IMR-90 (cell line): ENCODE data around the gene CTAG2. TPM values are rescaled to one million over a fixed set of nuclear protein-coding genes. Genes with fewer than 3 reads are reported as not detected.

Experiments used
- ATAC-seq: fragments of 200-7000 bp; cut with Tn5 transposase; 2 replicates; pipeline ENCODE4 v1.9.1; 2020; ENCODE audit warnings: low read depth, mild to moderate bottlenecking, moderate library complexity
- BruUV-seq: library from RNA; stranded (reverse); fragments of 400-500 nt; replicated peaks from 2 replicates; lab custom pipeline; 2021; lab: Mats Ljungman, UMichigan
- CTCF ChIA-PET: fragments of 300-600 bp; formaldehyde crosslinking; extraction: SDS; loops from one replicate; lab custom pipeline; 2021; ENCODE audit warnings: antibody characterized with exemption; lab: Yijun Ruan, JAX
- POLR2A ChIA-PET: fragments of 300-600 bp; sonication (Branson Sonifier 250); formaldehyde crosslinking; loops from one replicate; lab custom pipeline; 2022; ENCODE audit warnings: antibody characterized with exemption; ENCODE audit not compliant: unreplicated experiment; lab: Charles Lee
- DNase-seq: peaks from one replicate; pipeline ENCODE4 v3.0.0; 2013
- H2AFZ ChIP-seq: replicated peaks from 2 replicates; pipeline ENCODE3; 2013; ENCODE audit warnings: low read length, mild to moderate bottlenecking; ENCODE audit not compliant: poor library complexity
- H2AK5ac ChIP-seq: 2 replicates; pipeline ENCODE4 v1.6.1; 2013; ENCODE audit warnings: low read depth, low read length, inconsistent platforms
- H2AK9ac ChIP-seq: replicated peaks from 2 replicates; pipeline ENCODE3; 2013; ENCODE audit warnings: mild to moderate bottlenecking, low read depth, low read length, moderate library complexity; ENCODE audit not compliant: poor library complexity
- H2BK120ac ChIP-seq: 2 replicates; pipeline ENCODE4 v1.6.1; 2013; ENCODE audit warnings: low read depth, low read length, inconsistent platforms
- H2BK15ac ChIP-seq: 3 replicates; pipeline ENCODE4 v1.6.1; 2013; ENCODE audit warnings: low read depth, low read length, inconsistent platforms
- H2BK20ac ChIP-seq: 2 replicates; pipeline ENCODE4 v1.6.1; 2013; ENCODE audit warnings: low read depth, mild to moderate bottlenecking, inconsistent platforms, low read length, moderate library complexity
- H2BK5ac ChIP-seq: 2 replicates; pipeline ENCODE4 v1.6.1; 2013; ENCODE audit warnings: mild to moderate bottlenecking, low read depth, low read length, inconsistent platforms; ENCODE audit not compliant: poor library complexity, severe bottlenecking
- H3K14ac ChIP-seq: replicated peaks from 2 replicates; pipeline ENCODE4 v1.6.1; 2013; ENCODE audit warnings: low read depth, low read length, inconsistent platforms
- H3K18ac ChIP-seq: 2 replicates; pipeline ENCODE4 v1.6.1; 2013; ENCODE audit warnings: low read depth, low read length, control low read depth
- H3K23ac ChIP-seq: 2 replicates; pipeline ENCODE4 v1.6.1; 2013; ENCODE audit warnings: low read depth, low read length, inconsistent platforms
- H3K27ac ChIP-seq: 2 replicates; pipeline ENCODE4 v1.5.1; 2013; ENCODE audit warnings: mild to moderate bottlenecking, control low read depth, low read length; ENCODE audit not compliant: insufficient read depth
- H3K27me3 ChIP-seq: 2 replicates; pipeline ENCODE4 v1.6.1; 2013; ENCODE audit warnings: low read length; ENCODE audit not compliant: control insufficient read depth, insufficient read depth
- H3K36me3 ChIP-seq: 2 replicates; pipeline ENCODE4 v1.6.1; 2013; ENCODE audit warnings: low read length, mixed read lengths; ENCODE audit not compliant: control insufficient read depth, insufficient read depth
- H3K4ac ChIP-seq: 2 replicates; pipeline ENCODE4 v1.6.1; 2013; ENCODE audit warnings: low read depth, low read length, inconsistent platforms
- H3K4me1 ChIP-seq: 2 replicates; pipeline ENCODE4 v1.6.1; 2013; ENCODE audit warnings: low read length, mixed read lengths; ENCODE audit not compliant: control insufficient read depth, insufficient read depth
- H3K4me2 ChIP-seq: 2 replicates; pipeline ENCODE4 v1.6.1; 2013; ENCODE audit warnings: low read depth, mild to moderate bottlenecking, control low read depth, low read length, moderate library complexity
- H3K4me3 ChIP-seq: 2 replicates; pipeline ENCODE4 v1.5.1; 2013; ENCODE audit warnings: low read depth, mild to moderate bottlenecking, control low read depth, low read length, moderate library complexity; ENCODE audit not compliant: insufficient read depth
- H3K56ac ChIP-seq: 2 replicates; pipeline ENCODE4 v1.6.1; 2013; ENCODE audit warnings: low read length, inconsistent platforms; ENCODE audit not compliant: insufficient read depth; ENCODE audit errors: extremely low read depth
- H3K79me1 ChIP-seq, 2 experiments: 2 replicates each; pipeline ENCODE4 v1.6.1; 2013; ENCODE audit warnings: low read length in 2 of 2, inconsistent platforms in 1 of 2, low read depth in 1 of 2
- H3K9ac ChIP-seq: 2 replicates; pipeline ENCODE4 v1.6.1; 2013; ENCODE audit warnings: low read depth, low read length, control low read depth
- H3K9me1 ChIP-seq: 2 replicates; pipeline ENCODE4 v1.6.1; 2013; ENCODE audit warnings: low read length, inconsistent platforms; ENCODE audit not compliant: insufficient read depth
- H3K9me3 ChIP-seq: 2 replicates; pipeline ENCODE4 v1.6.1; 2013; ENCODE audit warnings: low read length; ENCODE audit not compliant: control insufficient read depth, insufficient read depth
- H4K20me1 ChIP-seq: 2 replicates; pipeline ENCODE4 v1.6.1; 2013; ENCODE audit warnings: low read length, inconsistent platforms; ENCODE audit not compliant: insufficient read depth
- H4K5ac ChIP-seq: 2 replicates; pipeline ENCODE4 v1.6.1; 2013; ENCODE audit warnings: mild to moderate bottlenecking, low read depth, low read length, control low read depth
- H4K8ac ChIP-seq, 2 experiments: 2 replicates each; pipeline ENCODE4 v1.6.1; 2013; ENCODE audit warnings: low read depth in 2 of 2, low read length in 2 of 2, control low read depth in 1 of 2, inconsistent platforms in 1 of 2
- H4K91ac ChIP-seq: 2 replicates; pipeline ENCODE4 v1.6.1; 2013; ENCODE audit warnings: low read depth, low read length, inconsistent platforms; ENCODE audit not compliant: insufficient read depth
- MAZ ChIP-seq: IDR thresholded peaks from 2 replicates; pipeline ENCODE4 v1.6.1; 2012; ENCODE audit warnings: low read depth, mild to moderate bottlenecking, low read length, improper control_type of control experiment, moderate library complexity, borderline replicate concordance
- RFX5 ChIP-seq: IDR thresholded peaks from 2 replicates; pipeline ENCODE4 v1.8.0; 2012; ENCODE audit warnings: low read depth, mild to moderate bottlenecking, low read length, moderate library complexity
- WGBS, 2 experiments: methylation state at CpG; one replicate each; pipeline versions ENCODE4 v1.1.5 to v1.1.7; 2013; ENCODE audit warnings: missing lambda C conversion rate in 2 of 2; ENCODE audit not compliant: insufficient read length in 1 of 2; ENCODE audit errors: extremely low coverage in 2 of 2; 5-methylcytosine and 5-hydroxymethylcytosine counted together
- dilution Hi-C: fragments of 300-500 bp; cut with HindIII; formaldehyde crosslinking; loops from one replicate; pipeline ENCODE4 v1.14.3; 2018; ENCODE audit warnings: low sequenced_read_pairs; ENCODE audit not compliant: unreplicated experiment
- in situ Hi-C: fragments of 300-500 bp; cut with MboI; formaldehyde crosslinking; loops from 3 replicates; pipeline ENCODE4 v1.14.3; 2019; ENCODE audit warnings: low sequenced_read_pairs, inconsistent platforms, mixed read lengths
- intact Hi-C: fragments of 100-400 bp; cut with micrococcal nuclease; formaldehyde crosslinking; loops from 2 replicates; pipeline ENCODE4 v1.10.0; 2022
- polyA plus RNA-seq, 3 experiments: library from polyadenylated mRNA; depleted of rRNA; stranded (reverse); fragments of >200 nt; gene quantifications; 2 replicates each; pipeline ENCODE4 v1.2.3, GENCODE V29; 2012; ENCODE audit warnings: low replicate concordance in 1 of 3
- total RNA-seq: library from RNA; depleted of rRNA; stranded (reverse); fragments of >200 nt; gene quantifications from 2 replicates; pipeline ENCODE4 v1.2.3, GENCODE V29; 2012

The CTAG2 gene
- total and polyA plus RNA-seq, 2 of the 4 experiments (the other 2 are of a cell fraction): 27.1 to 42.5 TPM

DNA sequence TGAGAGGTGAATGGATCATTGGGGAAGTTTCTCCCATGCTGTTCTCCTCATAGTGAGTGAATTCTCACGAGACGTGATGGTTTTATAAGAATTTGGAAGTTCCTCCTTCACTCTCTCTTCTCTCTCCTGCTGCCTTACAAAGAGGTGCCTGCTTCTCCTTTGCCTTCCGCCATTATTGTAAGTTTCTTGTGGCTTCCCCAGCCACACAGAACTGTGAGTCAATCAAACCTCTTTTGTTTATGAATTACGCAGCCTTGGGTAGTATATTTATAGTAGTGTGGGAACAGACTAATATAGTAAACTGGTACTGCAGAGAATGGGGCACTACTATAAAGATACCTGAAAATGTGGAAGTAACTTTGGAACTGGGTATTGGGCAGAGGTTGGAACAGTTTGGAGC lies 7.8 kb upstream of the CTAG2 start:
- Histone ChIP-seq H3K56ac (no peak overlapping the region), H3K27me3 (peaks cover 2% of the 10 kb centered on the region; the same call in 1 of the 2 replicates), H2BK15ac (no peak overlapping the region), H3K18ac (no peak overlapping the region), H4K5ac (no peak overlapping the region), H2BK20ac (no peak overlapping the region), H3K4me3 (no peak overlapping the region), H4K91ac (no peak overlapping the region), H3K4ac (no peak overlapping the region), H4K20me1 (no peaks in the 10 kb centered on the region), H3K9me3 (peaks cover 6% of the 10 kb centered on the region), H3K9ac (no peak overlapping the region), H3K4me1 (no peaks in the 10 kb centered on the region), H2BK5ac (no peak overlapping the region), H2AK9ac (no peak overlapping the region), H3K79me1 (no peaks in the 10 kb centered on the region), H3K27ac (no peak overlapping the region), H2AK5ac (no peak overlapping the region), H3K9me1 (no peaks in the 10 kb centered on the region), H3K23ac (no peak overlapping the region), H2BK120ac (no peak overlapping the region), H3K14ac (no peak overlapping the region), H3K4me2 (no peak overlapping the region), H2AFZ (no peak overlapping the region), H4K8ac (no peak overlapping the region), H3K36me3 (no peaks in the 10 kb centered on the region)
- CTCF ChIA-PET: no interaction called here
- in situ Hi-C loops: no loop called here
- ATAC-seq (no peak), DNase-seq (peak; percentile 5)
- BruUV-seq: no TSS peak
- POLR2A ChIA-PET: no interaction called here
- dilution Hi-C loops: no loop called here
- intact Hi-C loops: no loop called here
- TF ChIP-seq RFX5 (no peak), MAZ (no peak)
- WGBS, 2 experiments: no CpG with 5 or more reads among the region's 4 CpGs
